Peyer's patch (tissue), 4 donors: ENCODE data around the gene RABGGTB.

ENCODE experiments used
- CTCF ChIP-seq, 6 experiments: fragments of 450-650 bp in 4 of 6; fragments of 200-600 bp in 2 of 6; sonication (generic) in 1 of 6; IDR thresholded peaks; one replicate each; pipeline ENCODE4 v1.5.1; 2017 to 2019; ENCODE audit warnings: antibody characterized with exemption in 6 of 6, mild to moderate bottlenecking in 3 of 6, moderate library complexity in 1 of 6
- POLR2A ChIP-seq, 2 donors: fragments of 450-650 bp; IDR thresholded peaks; one replicate each; pipeline ENCODE4 v1.5.1; 2017; ENCODE audit warnings: antibody characterized with exemption in 2 of 2, mild to moderate bottlenecking in 2 of 2, moderate library complexity in 2 of 2

DNA sequence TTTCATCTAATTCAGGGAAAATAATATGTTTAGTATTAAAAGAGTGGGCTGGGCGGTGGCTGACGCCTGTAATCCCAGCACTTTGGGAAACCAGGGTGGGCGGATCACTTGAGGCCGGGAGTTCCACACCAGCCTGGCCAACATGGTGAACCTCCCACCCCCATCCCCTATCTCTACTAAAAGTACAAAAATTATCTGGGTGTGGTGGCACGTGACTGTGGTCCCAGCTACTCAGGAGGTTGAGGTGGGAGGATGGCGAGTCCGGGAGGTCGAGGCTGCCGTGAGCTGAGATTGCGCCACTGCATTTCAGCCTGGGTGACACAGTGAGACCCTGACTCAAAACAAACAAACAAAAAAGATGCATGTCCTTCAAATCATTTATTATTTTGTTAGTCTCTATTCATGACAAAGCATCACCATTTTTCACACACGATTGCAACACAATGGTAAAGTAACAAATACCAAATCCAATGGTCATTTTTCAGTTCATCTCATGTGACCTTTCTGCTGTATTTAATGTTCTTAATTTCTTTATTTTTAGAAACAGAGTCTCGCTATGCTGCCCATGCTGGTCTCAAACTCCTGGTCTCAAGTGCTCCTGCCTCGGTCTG is 11.7 kb downstream of the RABGGTB start:
- TF ChIP-seq CTCF (IDR thresholded peaks at IDR 0.05) (no peak), POLR2A (IDR thresholded peaks at IDR 0.05) (no peak)
